Mesenchymal stem cell (in vitro differentiated cells and primary cell): Measurements from ENCODE around the gene DNAJC27.

ENCODE experiments used
- DNase-seq: peaks from one replicate; pipeline ENCODE4 v3.0.0-alpha.2; 2013
- H2AFZ ChIP-seq: one replicate; pipeline ENCODE4 v1.6.1; 2013; ENCODE audit warnings: low read depth, mild to moderate bottlenecking, control low read depth, inconsistent platforms, low read length, moderate library complexity
- H2AK5ac ChIP-seq: 2 replicates; pipeline ENCODE4 v1.6.1; 2013; ENCODE audit warnings: low read length, moderate library complexity, mild to moderate bottlenecking, inconsistent platforms; ENCODE audit not compliant: severe bottlenecking
- H2BK120ac ChIP-seq: one replicate; pipeline ENCODE4 v1.6.1; 2013; ENCODE audit warnings: low read depth, mild to moderate bottlenecking, inconsistent platforms, low read length, moderate library complexity
- H2BK12ac ChIP-seq, 2 experiments: one replicate each; pipeline ENCODE4 v1.6.1; 2013; ENCODE audit warnings: inconsistent platforms in 2 of 2, low read length in 2 of 2, mild to moderate bottlenecking in 2 of 2, moderate library complexity in 2 of 2, control low read depth in 1 of 2
- H2BK15ac ChIP-seq: one replicate; pipeline ENCODE4 v1.6.1; 2013; ENCODE audit warnings: mild to moderate bottlenecking, low read depth, inconsistent platforms; ENCODE audit not compliant: poor library complexity, severe bottlenecking
- H2BK5ac ChIP-seq: 2 replicates; pipeline ENCODE4 v1.6.1; 2013; ENCODE audit warnings: low read depth, mild to moderate bottlenecking, low read length, control low read depth, inconsistent platforms; ENCODE audit not compliant: poor library complexity, severe bottlenecking
- H3K14ac ChIP-seq, 2 experiments: one replicate each; pipeline ENCODE4 v1.6.1; 2013; ENCODE audit warnings: inconsistent platforms in 2 of 2, low read length in 2 of 2, control low read depth in 1 of 2, mild to moderate bottlenecking in 1 of 2, moderate library complexity in 1 of 2
- H3K18ac ChIP-seq, 2 experiments: one replicate each; pipeline ENCODE4 v1.6.1; 2013; ENCODE audit warnings: inconsistent platforms in 2 of 2, low read length in 2 of 2, control low read depth in 1 of 2, low read depth in 1 of 2, mild to moderate bottlenecking in 1 of 2
- H3K23ac ChIP-seq, 2 experiments: one replicate each; pipeline ENCODE4 v1.6.1; 2013; ENCODE audit warnings: inconsistent platforms in 2 of 2, low read length in 2 of 2, mild to moderate bottlenecking in 2 of 2, moderate library complexity in 2 of 2, control low read depth in 1 of 2
- H3K27ac ChIP-seq: 2 replicates; pipeline ENCODE4 v1.5.1; 2013; ENCODE audit warnings: mild to moderate bottlenecking, moderate library complexity, low read length, control low read depth, inconsistent platforms; ENCODE audit not compliant: poor library complexity, severe bottlenecking
- H3K27me3 ChIP-seq, 2 experiments: 2 replicates each; pipeline versions ENCODE4 v1.6.1 to v1.7.0; 2013; ENCODE audit warnings: low read length in 2 of 2, mild to moderate bottlenecking in 2 of 2, moderate library complexity in 2 of 2, control low read depth in 1 of 2, inconsistent platforms in 1 of 2; ENCODE audit not compliant: control insufficient read depth in 1 of 2, insufficient read depth in 1 of 2
- H3K36me3 ChIP-seq, 2 experiments: 2 replicates each; pipeline versions ENCODE4 v1.6.1 to v1.7.0; 2013; ENCODE audit warnings: low read length in 2 of 2, control low read depth in 1 of 2, inconsistent platforms in 1 of 2, low read depth in 1 of 2, mild to moderate bottlenecking in 1 of 2; ENCODE audit not compliant: insufficient read depth in 2 of 2, control insufficient read depth in 1 of 2
- H3K4ac ChIP-seq, 2 experiments: one replicate each; pipeline ENCODE4 v1.6.1; 2013; ENCODE audit warnings: inconsistent platforms in 2 of 2, low read length in 2 of 2, mild to moderate bottlenecking in 2 of 2, moderate library complexity in 2 of 2, control low read depth in 1 of 2, low read depth in 1 of 2
- H3K4me1 ChIP-seq: 2 replicates; pipeline ENCODE4 v1.6.1; 2013; ENCODE audit warnings: low read depth, low read length, control low read depth; ENCODE audit not compliant: control insufficient read depth, insufficient read depth
- H3K4me2 ChIP-seq: 2 replicates; pipeline ENCODE4 v1.6.1; 2013; ENCODE audit warnings: low read length, mild to moderate bottlenecking, inconsistent platforms; ENCODE audit not compliant: poor library complexity, severe bottlenecking
- H3K4me3 ChIP-seq, 2 experiments: 2 replicates each; pipeline versions ENCODE4 v1.5.1 to v1.7.0; 2013; ENCODE audit warnings: low read length in 2 of 2, mild to moderate bottlenecking in 2 of 2, control low read depth in 1 of 2, low read depth in 1 of 2; ENCODE audit not compliant: insufficient read depth in 1 of 2
- H3K79me1 ChIP-seq: replicated peaks from 2 replicates; pipeline ENCODE4 v1.6.1; 2013; ENCODE audit warnings: mild to moderate bottlenecking, control low read depth, low read length, inconsistent platforms; ENCODE audit not compliant: poor library complexity, severe bottlenecking
- H3K9ac ChIP-seq: 2 replicates; pipeline ENCODE4 v1.7.0; 2013; ENCODE audit warnings: mild to moderate bottlenecking, low read length, moderate library complexity
- H3K9me3 ChIP-seq: 2 replicates; pipeline ENCODE4 v1.7.0; 2013; ENCODE audit warnings: mild to moderate bottlenecking, low read length; ENCODE audit not compliant: control insufficient read depth
- H4K8ac ChIP-seq: one replicate; pipeline ENCODE4 v1.6.1; 2013; ENCODE audit warnings: inconsistent platforms, mild to moderate bottlenecking, low read length, moderate library complexity
- H4K91ac ChIP-seq: one replicate; pipeline ENCODE4 v1.6.1; 2013; ENCODE audit warnings: mild to moderate bottlenecking, low read length, inconsistent platforms
- WGBS: methylation state at CpG from one replicate; pipeline ENCODE4 v1.1.7; 2013; ENCODE audit warnings: mixed read lengths; 5-methylcytosine and 5-hydroxymethylcytosine counted together

The DNAJC27 gene

GRCh38 chr2:24971286-24971535 is 544 bp downstream of the DNAJC27 start:
- Histone ChIP-seq H3K4me1 (peaks cover 1% of the 10 kb centered on the region), H3K9me3 (no peaks in the 10 kb centered on the region), H4K91ac (peak overlapping the region; percentile 80), H2BK12ac (no peak overlapping the region), H3K4me2 (peak overlapping the region; percentile 73), H3K18ac (peak overlapping the region; percentile 76 to 92), H3K4me3 (peak overlapping the region; percentile 73 to 92), H4K8ac (peak overlapping the region; percentile 93), H3K27me3 (no peaks in the 10 kb centered on the region), H3K36me3 (peaks cover 0 to 11% of the 10 kb centered on the region in 2 experiments), H3K4ac (peak overlapping the region; percentile 37 to 83), H2BK5ac (peak overlapping the region; percentile 22), H2AFZ (peak overlapping the region; percentile 67), H3K23ac (peak overlapping the region in 1 of 2 experiments; percentile 10), H3K27ac (peak overlapping the region; percentile 86), H2BK15ac (no peak overlapping the region), H3K9ac (peak overlapping the region; percentile 100), H3K14ac (peak overlapping the region in 1 of 2 experiments; percentile 76), H2AK5ac (no peak overlapping the region), H3K79me1 (peaks cover 9% of the 10 kb centered on the region), H2BK120ac (peak overlapping the region; percentile 29)
- WGBS: under 1% methylated on average over 23 of the region's 23 CpGs
- no peak for DNase-seq

- WGBS: 83% methylated on average over 26 of the region's 27 CpGs
These were observed 1.1 kb downstream of the DNAJC27 start for GRCh38 chr2:24970483-24971285.

GRCh38 chr2:24969784-24970183 is 2.0 kb downstream of the DNAJC27 start:
- H3K4me1 ChIP-seq: peaks cover 1% of the 10 kb centered on the region
- H2BK15ac ChIP-seq: no peak overlapping the region
- no CpG with 5 or more reads among the region's 1 CpG for WGBS

More at GRCh38 chr2:24970483-24971285, 1.1 kb downstream of the DNAJC27 start:
- H4K8ac ChIP-seq: peak overlapping the region; percentile 93
- peak overlapping the region; percentile 86 for H3K27ac ChIP-seq
- DNase-seq: peak; percentile 61
- no peak overlapping the region for H2BK120ac ChIP-seq
- peak overlapping the region; percentile 80 for H4K91ac ChIP-seq
- H3K23ac ChIP-seq: peak overlapping the region in 1 of 2 experiments; percentile 10
- H3K27me3 ChIP-seq: no peaks in the 10 kb centered on the region
- H2BK15ac ChIP-seq: no peak overlapping the region
- peak overlapping the region; percentile 37 to 83 for H3K4ac ChIP-seq
- H3K9ac ChIP-seq: peak overlapping the region; percentile 100
- H3K4me1 ChIP-seq: peaks cover 1% of the 10 kb centered on the region
- H3K9me3 ChIP-seq: no peaks in the 10 kb centered on the region
- H2AFZ ChIP-seq: peak overlapping the region; percentile 67
- H3K4me3 ChIP-seq: peak overlapping the region; percentile 73 to 92
- H3K36me3 ChIP-seq: peaks cover 0 to 16% of the 10 kb centered on the region in 2 experiments
- peaks cover 9% of the 10 kb centered on the region for H3K79me1 ChIP-seq
- no peak overlapping the region for H2AK5ac ChIP-seq
- peak overlapping the region in 1 of 2 experiments; percentile 92 for H3K18ac ChIP-seq
- no peak overlapping the region for H2BK12ac ChIP-seq
- H3K4me2 ChIP-seq: peak overlapping the region; percentile 73
- H2BK5ac ChIP-seq: no peak overlapping the region
- H3K14ac ChIP-seq: no peak overlapping the region

GRCh38 chr2:24961903-24962302 is 9.9 kb downstream of the DNAJC27 start:
- no peak for DNase-seq
- Histone ChIP-seq H3K27me3 (no peaks in the 10 kb centered on the region), H3K4ac (no peak overlapping the region), H2BK5ac (no peak overlapping the region), H3K9ac (no peak overlapping the region), H2BK15ac (no peak overlapping the region), H3K9me3 (no peaks in the 10 kb centered on the region), H4K8ac (no peak overlapping the region), H3K23ac (no peak overlapping the region), H3K4me3 (no peak overlapping the region), H3K27ac (no peak overlapping the region), H3K4me2 (no peak overlapping the region), H2AK5ac (no peak overlapping the region), H3K14ac (no peak overlapping the region), H3K18ac (no peak overlapping the region), H3K79me1 (peaks cover 11% of the 10 kb centered on the region), H2BK12ac (no peak overlapping the region), H4K91ac (no peak overlapping the region), H3K4me1 (no peaks in the 10 kb centered on the region), H2AFZ (no peak overlapping the region), H2BK120ac (no peak overlapping the region), H3K36me3 (peaks cover 5 to 92% of the 10 kb centered on the region in 2 experiments)
- 100% methylated on average over 1 of the region's 1 CpG for WGBS

More at GRCh38 chr2:24969784-24970183, 2.0 kb downstream of the DNAJC27 start:
- Histone ChIP-seq H2AFZ (no peak overlapping the region), H3K4me3 (no peak overlapping the region), H3K27me3 (no peaks in the 10 kb centered on the region), H4K91ac (no peak overlapping the region), H4K8ac (no peak overlapping the region), H2AK5ac (no peak overlapping the region), H3K9me3 (no peaks in the 10 kb centered on the region), H3K27ac (no peak overlapping the region), H3K4me2 (no peak overlapping the region), H2BK12ac (no peak overlapping the region), H3K23ac (no peak overlapping the region), H3K9ac (no peak overlapping the region), H2BK5ac (no peak overlapping the region), H3K14ac (no peak overlapping the region), H2BK120ac (no peak overlapping the region), H3K79me1 (peaks cover 9% of the 10 kb centered on the region), H3K36me3 (peaks cover 0 to 20% of the 10 kb centered on the region in 2 experiments), H3K4ac (no peak overlapping the region), H3K18ac (no peak overlapping the region)
- DNase-seq: peak; percentile 21
